H1 (cell line): ENCODE results near the gene LAMTOR4. TPM values are rescaled to one million over a fixed set of nuclear protein-coding genes. Genes with fewer than 3 reads are reported as not detected.

Experiments used
- CTCF ChIA-PET: fragments of 300-600 bp; sonication (Branson Sonifier 250); formaldehyde crosslinking; loops from one replicate; lab custom pipeline; 2021; ENCODE audit not compliant: partially characterized antibody; lab: Charles Lee
- POLR2A ChIA-PET: fragments of 300-600 bp; sonication (Branson Sonifier 250); formaldehyde crosslinking; loops from one replicate; lab custom pipeline; 2021; ENCODE audit warnings: inconsistent platforms; ENCODE audit not compliant: partially characterized antibody; lab: Charles Lee
- DNase-seq, 2 experiments: peaks; one replicate each; pipeline versions ENCODE4 v3.0.0 to v3.0.0-alpha.2; 2010 to 2022; ENCODE audit warnings: low spot score in 2 of 2, low read depth in 1 of 2, mixed read lengths in 1 of 2
- FAIRE-seq: peaks from 2 replicates; lab custom pipeline; 2011; peaks lifted over from hg19 to GRCh38; lab: Jason Lieb, UNC
- H2AFZ ChIP-seq: 2 replicates; pipeline ENCODE4 v1.8.1; 2012; ENCODE audit warnings: low read length, inconsistent platforms
- H2AK5ac ChIP-seq: 2 replicates; pipeline ENCODE4 v1.6.1; 2013; ENCODE audit warnings: low read depth, low read length
- H2BK120ac ChIP-seq: replicated peaks from 2 replicates; pipeline ENCODE3; 2013; ENCODE audit warnings: low read depth, low read length, inconsistent platforms
- H2BK12ac ChIP-seq: 2 replicates; pipeline ENCODE4 v1.6.1; 2013; ENCODE audit warnings: low read depth, low read length
- H2BK15ac ChIP-seq: 2 replicates; pipeline ENCODE4 v1.6.1; 2013; ENCODE audit warnings: low read length
- H2BK20ac ChIP-seq: 2 replicates; pipeline ENCODE4 v1.6.1; 2013; ENCODE audit warnings: low read length
- H2BK5ac ChIP-seq: 2 replicates; pipeline ENCODE4 v1.6.1; 2013; ENCODE audit warnings: low read depth, low read length
- H3K14ac ChIP-seq: 2 replicates; pipeline ENCODE4 v1.6.1; 2013; ENCODE audit warnings: inconsistent platforms; ENCODE audit not compliant: insufficient read length
- H3K18ac ChIP-seq: 2 replicates; pipeline ENCODE4 v1.6.1; 2013; ENCODE audit warnings: low read length; ENCODE audit errors: extremely low read depth
- H3K23ac ChIP-seq: 2 replicates; pipeline ENCODE4 v1.6.1; 2013; ENCODE audit warnings: inconsistent platforms; ENCODE audit not compliant: insufficient read length
- H3K23me2 ChIP-seq: 2 replicates; pipeline ENCODE4 v1.6.1; 2013; ENCODE audit warnings: low read depth, low read length
- H3K27ac ChIP-seq: 2 replicates; pipeline ENCODE4 v1.6.1; 2011; ENCODE audit warnings: low read depth, low read length, inconsistent platforms
- H3K27me3 ChIP-seq, 4 experiments: replicated peaks in 1 of 4; 1 replicate in 1 of 4; 2 replicates in 3 of 4; pipeline versions ENCODE4 v1.6.1 to v1.8.1; 2011 to 2013; ENCODE audit warnings: low read length in 3 of 4, mild to moderate bottlenecking in 3 of 4, inconsistent platforms in 2 of 4, mixed read lengths in 2 of 4, moderate library complexity in 1 of 4; ENCODE audit not compliant: control insufficient read depth in 3 of 4, insufficient read depth in 3 of 4; ENCODE audit errors: extremely low read depth in 1 of 4
- H3K36me3 ChIP-seq, 4 experiments: 2 replicates each; pipeline versions ENCODE4 v1.6.1 to v1.8.1; 2011 to 2013; ENCODE audit warnings: mild to moderate bottlenecking in 4 of 4, low read length in 3 of 4, moderate library complexity in 2 of 4, control low read depth in 1 of 4, inconsistent platforms in 1 of 4; ENCODE audit not compliant: insufficient read depth in 4 of 4, control insufficient read depth in 2 of 4
- H3K4ac ChIP-seq: replicated peaks from 2 replicates; pipeline ENCODE3; 2013; ENCODE audit warnings: low read length, low read depth, mixed read lengths, inconsistent platforms; ENCODE audit not compliant: insufficient read length
- H3K4me1 ChIP-seq, 4 experiments: replicated peaks in 1 of 4; 1 replicate in 1 of 4; 2 replicates in 3 of 4; pipeline versions ENCODE4 v1.6.1 to v1.8.1; 2011 to 2013; ENCODE audit warnings: low read length in 3 of 4, inconsistent platforms in 2 of 4, mixed read lengths in 1 of 4; ENCODE audit not compliant: insufficient read depth in 4 of 4, control insufficient read depth in 3 of 4
- H3K4me2 ChIP-seq, 2 experiments: 2 replicates each; pipeline versions ENCODE4 v1.6.1 to v1.8.1; 2011 to 2013; ENCODE audit warnings: low read depth in 2 of 2, low read length in 2 of 2, control low read depth in 1 of 2, inconsistent platforms in 1 of 2, mild to moderate bottlenecking in 1 of 2; ENCODE audit not compliant: insufficient read depth in 1 of 2
- H3K4me3 ChIP-seq, 4 experiments: fragments of 200-600, 300-600 bp in 1 of 4; sonication (generic), shearing (Covaris generic), sonication (Bioruptor Twin) in 1 of 4; 2 replicates each; pipeline versions ENCODE4 v1.5.1 to v1.8.1; 2011 to 2016; ENCODE audit warnings: low read length in 4 of 4, low read depth in 3 of 4, control low read depth in 2 of 4, inconsistent platforms in 2 of 4, mild to moderate bottlenecking in 2 of 4, mixed read lengths in 1 of 4, moderate library complexity in 1 of 4; ENCODE audit not compliant: insufficient read depth in 2 of 4; ENCODE audit errors: extremely low read depth in 1 of 4
- H3K56ac ChIP-seq: replicated peaks from 2 replicates; pipeline ENCODE3; 2013; ENCODE audit warnings: low read depth, mild to moderate bottlenecking, mixed read lengths, low read length, inconsistent platforms; ENCODE audit not compliant: insufficient read length
- H3K79me1 ChIP-seq: 2 replicates; pipeline ENCODE4 v1.6.1; 2013; ENCODE audit warnings: low read depth, low read length, control low read depth
- H3K79me2 ChIP-seq, 2 experiments: 2 replicates each; pipeline versions ENCODE4 v1.6.1 to v1.8.1; 2012 to 2013; ENCODE audit warnings: low read length in 2 of 2, mild to moderate bottlenecking in 2 of 2, inconsistent platforms in 1 of 2; ENCODE audit not compliant: insufficient read depth in 2 of 2, control insufficient read depth in 1 of 2
- H3K9ac ChIP-seq, 4 experiments: replicated peaks in 1 of 4; 1 replicate in 1 of 4; 2 replicates in 3 of 4; pipeline versions ENCODE4 v1.6.1 to v1.8.1; 2011 to 2013; ENCODE audit warnings: low read depth in 3 of 4, low read length in 3 of 4, control low read depth in 2 of 4, mild to moderate bottlenecking in 2 of 4, moderate library complexity in 2 of 4, inconsistent platforms in 1 of 4; ENCODE audit errors: extremely low read depth in 1 of 4
- H3K9me3 ChIP-seq, 2 experiments: 2 replicates each; pipeline versions ENCODE4 v1.6.1 to v1.8.1; 2012 to 2013; ENCODE audit warnings: mild to moderate bottlenecking in 2 of 2, moderate library complexity in 2 of 2, control low read depth in 1 of 2, inconsistent platforms in 1 of 2, low read depth in 1 of 2, low read length in 1 of 2, mixed read lengths in 1 of 2; ENCODE audit not compliant: insufficient read depth in 2 of 2
- H4K20me1 ChIP-seq, 2 experiments: replicated peaks in 1 of 2; 2 replicates each; pipeline versions ENCODE3 to v1.8.1; 2011 to 2013; ENCODE audit warnings: inconsistent platforms in 2 of 2, low read length in 2 of 2, mild to moderate bottlenecking in 1 of 2; ENCODE audit not compliant: insufficient read depth in 2 of 2, control insufficient read depth in 1 of 2
- H4K5ac ChIP-seq: 2 replicates; pipeline ENCODE4 v1.6.1; 2013; ENCODE audit warnings: low read length, low read depth, mixed read lengths, inconsistent platforms; ENCODE audit not compliant: insufficient read length
- H4K8ac ChIP-seq: 2 replicates; pipeline ENCODE4 v1.8.0; 2013; ENCODE audit warnings: mild to moderate bottlenecking, moderate library complexity, low read length, inconsistent platforms; ENCODE audit not compliant: insufficient read depth; ENCODE audit errors: extremely low read depth
- H4K91ac ChIP-seq: replicated peaks from 2 replicates; pipeline ENCODE3; 2013; ENCODE audit warnings: low read length, mixed read lengths, inconsistent platforms; ENCODE audit not compliant: insufficient read length
- E2F6 ChIP-seq: IDR thresholded peaks from 2 replicates; pipeline ENCODE4 v1.6.1; 2012; ENCODE audit warnings: inconsistent platforms
- GTF2F1 ChIP-seq: IDR thresholded peaks from 2 replicates; pipeline ENCODE4 v1.6.1; 2012; ENCODE audit warnings: low read depth, low read length, improper control_type of control experiment, borderline replicate concordance
- POLR2A ChIP-seq, 2 experiments: IDR thresholded peaks; 1 replicate in 1 of 2; 2 replicates in 1 of 2; pipeline ENCODE4 v1.6.1; 2011; ENCODE audit warnings: low read depth in 2 of 2, low read length in 2 of 2, mild to moderate bottlenecking in 2 of 2; ENCODE audit errors: control extremely low read depth in 1 of 2
- RAD21 ChIP-seq, 2 experiments: IDR thresholded peaks in 1 of 2; conservative IDR thresholded peaks in 1 of 2; 2 replicates each; pipeline ENCODE4 v1.6.1; 2011; ENCODE audit warnings: low read depth in 2 of 2, low read length in 2 of 2, improper control_type of control experiment in 1 of 2, inconsistent platforms in 1 of 2, mild to moderate bottlenecking in 1 of 2, moderate library complexity in 1 of 2
- WGBS, 2 experiments: shearing (Covaris generic) in 1 of 2; methylation state at CpG; one replicate each; pipeline versions ENCODE4 v1.1.6 to v1.1.7; 2013 to 2015; ENCODE audit warnings: low lambda C conversion rate in 2 of 2, mixed read lengths in 2 of 2, inconsistent platforms in 1 of 2, low coverage in 1 of 2, missing lambda C conversion rate in 1 of 2; ENCODE audit not compliant: insufficient replicate concordance in 2 of 2, insufficient coverage in 1 of 2, insufficient read length in 1 of 2; ENCODE audit errors: extremely low coverage in 1 of 2, missing lambda C conversion rate in 1 of 2; 5-methylcytosine and 5-hydroxymethylcytosine counted together
- polyA plus RNA-seq, 7 experiments: library from polyadenylated mRNA; depleted of rRNA in 3 of 7; stranded (reverse) in 5 of 7; unstranded in 2 of 7; fragments of >200 nt in 5 of 7; fragments of 200-250 nt in 2 of 7; gene quantifications; 1 replicate in 5 of 7; 2 replicates in 1 of 7; 4 replicates in 1 of 7; pipeline versions ENCODE4 v1.2.1 to v1.2.3, GENCODE V29; 2011 to 2013; ENCODE audit warnings: missing spikeins in 2 of 7, mixed read lengths in 2 of 7
- total RNA-seq: library from RNA; stranded (reverse); fragmentation: NEBNext Ultra II Directional; extraction: Animal tissue kit (Norgen Biotek cat#: 25700); gene quantifications from 2 replicates; pipeline ENCODE4 v1.2.1, GENCODE V29; 2021

The LAMTOR4 gene
- total and polyA plus RNA-seq, 2 of the 8 experiments (the other 6 are each of a cell fraction or from before 2014, with no cell fraction given) = 153 to 622 TPM

DNA sequence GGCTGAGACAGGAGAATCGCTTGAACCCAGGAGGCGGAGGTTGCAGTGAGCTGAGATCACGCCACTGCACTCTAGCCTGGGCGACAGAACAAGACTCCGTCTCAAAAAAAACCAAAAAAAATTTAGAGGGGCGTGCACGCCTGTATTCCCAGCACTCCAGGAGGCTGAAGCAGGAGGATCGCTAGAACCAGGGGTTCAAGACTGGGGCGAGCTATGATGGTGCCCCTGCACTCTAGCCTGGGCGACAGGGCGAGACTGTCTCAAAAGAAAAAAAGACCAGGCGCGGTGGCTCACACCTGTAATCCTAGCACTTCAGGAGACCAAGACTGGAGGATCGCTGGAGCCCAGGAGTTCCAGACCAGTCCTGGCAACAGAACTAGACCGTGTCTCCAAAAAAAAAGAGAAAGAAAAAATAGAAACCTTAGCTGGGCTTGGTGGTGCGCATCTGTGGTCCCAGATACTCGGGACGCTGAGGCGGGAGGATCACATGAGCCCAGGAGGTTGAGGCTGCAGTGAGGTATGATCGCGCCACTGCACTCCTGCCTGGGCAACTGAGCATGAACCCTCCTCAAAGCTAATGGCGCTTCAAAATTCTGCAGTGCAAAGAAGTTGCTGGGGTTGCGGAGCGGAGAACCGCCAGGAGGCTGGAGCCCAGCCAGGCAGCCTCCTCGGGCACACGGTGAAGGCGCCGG lies 22.3 kb upstream of the LAMTOR4 start:
- no peak overlapping the region for H3K23ac ChIP-seq
- FAIRE-seq (no peak), DNase-seq (no peak)
- peak overlapping the region; percentile 66 for H4K8ac ChIP-seq
- H4K20me1 ChIP-seq = no peaks in the 10 kb centered on the region
- peak overlapping the region; percentile 51 to 93 (median 91) for H3K9ac ChIP-seq
- CTCF ChIA-PET = interaction anchor here (0.7 to 5.3 kb wide), 6 partner anchors 14 to 443 kb away, joined by 3 to 24 read pairs (median 4); partner anchors contain the start of genes AP4M1 and MCM7
- peaks cover 8% of the 10 kb centered on the region; the same call in 1 of the 2 replicates for H3K23me2 ChIP-seq
- H3K56ac ChIP-seq = peak overlapping the region; percentile 97
- peak overlapping the region; percentile 90 for H3K27ac ChIP-seq
- peak overlapping the region; percentile 99 for H3K18ac ChIP-seq
- peak overlapping the region; percentile 72; the same call in 1 of the 2 replicates for H2AFZ ChIP-seq
- no peaks in the 10 kb centered on the region for H3K9me3 ChIP-seq
- peak overlapping the region; percentile 74 to 90 for H3K4me2 ChIP-seq
- no peaks in the 10 kb centered on the region for H3K79me1 ChIP-seq
- no peak overlapping the region for H3K14ac ChIP-seq
- peak overlapping the region; percentile 84 to 90 (median 88) for H3K4me3 ChIP-seq
- peaks cover 0 to 11% (median 0%) of the 10 kb centered on the region in 4 experiments; a peak in 2 of 7 replicates for H3K27me3 ChIP-seq
- peak overlapping the region; percentile 84 for H4K91ac ChIP-seq
- peak overlapping the region; percentile 98 for H2BK5ac ChIP-seq
- POLR2A ChIA-PET = interaction anchor here (0.6 to 19.1 kb wide), 21 partner anchors 9 to 303 kb away, joined by 3 to 414 read pairs (median 4); partner anchors contain the start of genes AP4M1, COPS6, GAL3ST4 and LAMTOR4
- H2BK120ac ChIP-seq = peak overlapping the region; percentile 78
- 21% methylated on average over 23 of the region's 29 CpGs; no CpG with 5 or more reads in 1 of the 2 experiments for WGBS, 2 experiments
- H2BK15ac ChIP-seq = no peak overlapping the region
- H4K5ac ChIP-seq = peak overlapping the region; percentile 96
- H3K36me3 ChIP-seq = no peaks in the 10 kb centered on the region
- no peaks in the 10 kb centered on the region; a peak in 1 of 4 replicates for H3K79me2 ChIP-seq
- H3K4me1 ChIP-seq = peaks cover 0 to 8% (median 0%) of the 10 kb centered on the region in 4 experiments; a peak in 1 of 7 replicates
- H2BK12ac ChIP-seq = peak overlapping the region; percentile 95; the same call in 1 of the 2 replicates
- H2BK20ac ChIP-seq = no peak overlapping the region
- TF ChIP-seq GTF2F1 (0 out of 2 replicates have a peak, but pooled peaks have one; percentile 30), POLR2A (IDR thresholded peaks at IDR 0.05; ENCODE audit: control extremely low read depth in 1 of 2, low read depth in 2 of 2, low read length in 2 of 2) (peak in 1 of 2 experiments; percentile 75; a peak in 1 of 3 replicates), E2F6 (peak; percentile 37; the same call in 1 of the 2 replicates), RAD21 (IDR thresholded peaks at IDR 0.05 in 1 of 2, conservative IDR thresholded peaks at IDR 0.05 in 1 of 2; ENCODE audit: low read depth in 2 of 2, low read length in 2 of 2) (no peak)
- H2AK5ac ChIP-seq = no peak overlapping the region
- H3K4ac ChIP-seq = peak overlapping the region; percentile 19
